Lung (tissue), 12 donors: Measurements from ENCODE around the gene HARBI1. TPM values are rescaled to one million over a fixed set of nuclear protein-coding genes. Genes with fewer than 3 reads are reported as not detected.
A peak's percentile ranks its signal among the peaks of the same experiment; 100 is the strongest.

Source experiments
- ATAC-seq: fragments of 200-7000 bp; cut with Tn5 transposase; one replicate; pipeline ENCODE4 v1.9.1; 2020; ENCODE audit warnings: moderate number of reproducible peaks; ENCODE audit not compliant: insufficient read depth, low FRiP score
- DNase-seq, 3 donors: peaks; one replicate each; pipeline ENCODE4 v3.0.0-alpha.2; 2013 to 2017
- H3K27ac ChIP-seq, 2 donors: one replicate each; pipeline ENCODE4 v1.5.1; 2013; ENCODE audit warnings: mild to moderate bottlenecking in 2 of 2, moderate library complexity in 2 of 2, control low read depth in 1 of 2, inconsistent platforms in 1 of 2, low read depth in 1 of 2, low read length in 1 of 2
- H3K27me3 ChIP-seq, 3 donors: one replicate each; pipeline ENCODE4 v1.5.1; 2013; ENCODE audit warnings: low read length in 2 of 3; ENCODE audit not compliant: control insufficient read depth in 3 of 3, insufficient read depth in 3 of 3
- H3K36me3 ChIP-seq, 4 donors: one replicate each; pipeline ENCODE4 v1.5.1; 2013; ENCODE audit warnings: low read length in 4 of 4, mild to moderate bottlenecking in 1 of 4, moderate library complexity in 1 of 4; ENCODE audit not compliant: control insufficient read depth in 4 of 4, insufficient read depth in 4 of 4
- H3K4me1 ChIP-seq, 5 donors: one replicate each; pipeline ENCODE4 v1.5.1; 2013; ENCODE audit warnings: low read length in 5 of 5, mild to moderate bottlenecking in 2 of 5, moderate library complexity in 1 of 5; ENCODE audit not compliant: control insufficient read depth in 5 of 5, insufficient read depth in 5 of 5
- H3K4me3 ChIP-seq: one replicate; pipeline ENCODE4 v1.5.1; 2013; ENCODE audit warnings: mild to moderate bottlenecking, control low read depth, moderate library complexity
- H3K9ac ChIP-seq, 2 donors: one replicate each; pipeline ENCODE4 v1.5.1; 2013; ENCODE audit warnings: low read length in 2 of 2, control low read depth in 1 of 2; ENCODE audit not compliant: insufficient read depth in 1 of 2
- H3K9me3 ChIP-seq, 4 donors: one replicate each; pipeline ENCODE4 v1.5.1; 2013; ENCODE audit warnings: low read length in 3 of 4, mild to moderate bottlenecking in 1 of 4, moderate library complexity in 1 of 4; ENCODE audit not compliant: control insufficient read depth in 4 of 4, insufficient read depth in 3 of 4
- CTCF ChIP-seq: IDR thresholded peaks from 2 replicates; pipeline ENCODE4 v1.5.1; 2012; ENCODE audit warnings: mild to moderate bottlenecking; ENCODE audit errors: control extremely low read depth, extremely low read depth
- WGBS, 2 donors: extraction: QIAGEN DNeasy Blood & Tissue Kit; methylation state at CpG; one replicate each; pipeline ENCODE4 v1.1.7; 2013; 5-methylcytosine and 5-hydroxymethylcytosine counted together
- polyA plus RNA-seq, 2 donors: library from polyadenylated mRNA; stranded (reverse); fragments of 200-250 nt; gene quantifications; one replicate each; pipeline ENCODE4 v1.2.1, GENCODE V29; 2013
- total RNA-seq, 2 donors: library from RNA; depleted of rRNA in 1 of 2; stranded (reverse); fragments of >200 nt in 1 of 2; gene quantifications; one replicate each; pipeline ENCODE4 v1.2.1, GENCODE V29; 2014 to 2021
- donor health status: control.
- donor health status: control.
- donor health status: Bipolar disorder and iron deficiency.
- donor health status: healthy.
- donor health status: DM: yes; HTN: yes; CAD: no.

The HARBI1 gene
- total and polyA plus RNA-seq, 4 donors: 1.4 to 5.2 (median 3.6) TPM

GRCh38 chr11:46664612-46665011 lies 47.6 kb upstream of the HARBI1 start:
- peaks cover 0 to 18% (median 0%) of the 10 kb centered on the region in 5 donors for H3K4me1 ChIP-seq
- no peak overlapping the region for H3K4me3 ChIP-seq
- 70 to 85% methylated on average over 6 of the region's 6 CpGs for WGBS, 2 donors
- H3K9ac ChIP-seq: no peak overlapping the region
- H3K27me3 ChIP-seq: no peaks in the 10 kb centered on the region
- ATAC-seq: no peak
- no peak overlapping the region for H3K27ac ChIP-seq
- H3K9me3 ChIP-seq: no peaks in the 10 kb centered on the region
- H3K36me3 ChIP-seq: peaks cover 17 to 55% (median 50%) of the 10 kb centered on the region in 4 donors
- TF ChIP-seq CTCF: no peak
- no peak for DNase-seq

- Histone ChIP-seq H3K27ac (peak overlapping the region; percentile 39 to 41), H3K36me3 (peaks cover 18 to 53% (median 45%) of the 10 kb centered on the region in 4 donors)
- no peak for TF ChIP-seq CTCF
These were observed 46.4 kb upstream of the HARBI1 start for GRCh38 chr11:46663277-46663940.

DNA sequence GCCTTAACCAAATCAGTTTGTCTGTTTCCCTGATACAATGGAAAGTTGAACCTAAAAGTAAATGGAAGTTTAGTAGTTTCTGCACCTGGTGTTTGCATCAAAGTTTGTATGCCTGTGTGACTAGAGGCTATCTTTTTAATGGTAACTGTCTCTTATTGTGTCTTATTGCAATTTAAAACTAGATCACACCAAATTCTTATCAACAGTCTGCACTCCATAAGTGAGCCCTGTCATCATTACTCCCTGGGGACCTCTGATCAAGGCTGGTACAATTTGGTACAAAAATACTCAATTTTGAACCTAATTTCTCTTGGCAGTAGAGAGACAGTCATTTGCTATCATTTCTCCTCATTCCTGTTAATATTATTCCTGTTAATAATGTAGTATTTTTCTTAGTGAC lies 45.3 kb upstream of the HARBI1 start:
- TF ChIP-seq CTCF: no peak
- no peaks in the 10 kb centered on the region for H3K27me3 ChIP-seq
- ATAC-seq: no peak

More at GRCh38 chr11:46663277-46663940, 46.4 kb upstream of the HARBI1 start:
- ATAC-seq: no peak
- peaks cover 0 to 23% (median 0%) of the 10 kb centered on the region in 5 donors for H3K4me1 ChIP-seq
- no peak for DNase-seq
- H3K9ac ChIP-seq: no peak overlapping the region
- H3K9me3 ChIP-seq: no peaks in the 10 kb centered on the region
- no peaks in the 10 kb centered on the region for H3K27me3 ChIP-seq
- 83 to 89% methylated on average over 4 of the region's 4 CpGs for WGBS, 2 donors
- H3K4me3 ChIP-seq: no peak overlapping the region

GRCh38 chr11:46661836-46662235 lies 44.8 kb upstream of the HARBI1 start:
- peaks cover 21 to 52% (median 42%) of the 10 kb centered on the region in 4 donors for H3K36me3 ChIP-seq
- H3K27ac ChIP-seq: no peak overlapping the region
- DNase-seq: no peak
- no peak for ATAC-seq
- no peak overlapping the region for H3K4me3 ChIP-seq
- no peaks in the 10 kb centered on the region for H3K9me3 ChIP-seq
- peaks cover 0 to 15% (median 0%) of the 10 kb centered on the region in 5 donors for H3K4me1 ChIP-seq
- no peaks in the 10 kb centered on the region for H3K27me3 ChIP-seq
- TF ChIP-seq CTCF: no peak
- no peak overlapping the region for H3K9ac ChIP-seq

More for the DNA sequence above, 45.3 kb upstream of the HARBI1 start:
- H3K9me3 ChIP-seq: no peaks in the 10 kb centered on the region
- no peak overlapping the region for H3K4me3 ChIP-seq
- H3K4me1 ChIP-seq: peaks cover 0 to 19% (median 0%) of the 10 kb centered on the region in 5 donors
- H3K9ac ChIP-seq: no peak overlapping the region
- H3K27ac ChIP-seq: no peak overlapping the region
- no peak for DNase-seq
- peaks cover 19 to 52% (median 41%) of the 10 kb centered on the region in 4 donors for H3K36me3 ChIP-seq
